PC-9 (cell line): ENCODE data around the gene HERC2. TPM values are rescaled to one million over a fixed set of nuclear protein-coding genes. Genes with fewer than 3 reads are reported as not detected.

Source experiments
- BruUV-seq: library from RNA; stranded (reverse); fragments of 400-500 nt; replicated peaks from 2 replicates; lab custom pipeline; 2021; lab: Mats Ljungman, UMichigan
- CTCF ChIA-PET: fragments of 300-600 bp; sonication (Branson Sonifier 250); formaldehyde crosslinking; loops from one replicate; lab custom pipeline; 2022; ENCODE audit warnings: antibody characterized with exemption; lab: Charles Lee
- POLR2A ChIA-PET: fragments of 300-600 bp; sonication (Branson Sonifier 250); formaldehyde crosslinking; loops from one replicate; lab custom pipeline; 2022; ENCODE audit warnings: antibody characterized with exemption; ENCODE audit not compliant: unreplicated experiment; lab: Charles Lee
- DNase-seq, 2 experiments: peaks; one replicate each; pipeline versions ENCODE4 v3.0.0 to v3.0.0-alpha.2; 2015 to 2022; ENCODE audit warnings: mixed read lengths in 1 of 2
- H2AFZ ChIP-seq: fragments of 200-600 bp; sonication (generic); 2 replicates; pipeline ENCODE4 v1.8.1; 2017; ENCODE audit warnings: antibody characterized with exemption
- H3F3A ChIP-seq: fragments of 200-600 bp; sonication (generic); 2 replicates; pipeline ENCODE4 v1.8.1; 2017; ENCODE audit warnings: antibody characterized with exemption, mild to moderate bottlenecking, low read depth; ENCODE audit not compliant: insufficient read depth
- H3K27ac ChIP-seq: fragments of 200-600 bp; sonication (generic); 2 replicates; pipeline ENCODE4 v1.6.1; 2016; ENCODE audit warnings: mixed run types
- H3K27me3 ChIP-seq: fragments of 200-600 bp; sonication (generic); 2 replicates; pipeline ENCODE4 v1.6.1; 2016; ENCODE audit warnings: low read depth, mixed run types; ENCODE audit not compliant: insufficient read depth
- H3K36me3 ChIP-seq: fragments of 200-600 bp; sonication (generic); 2 replicates; pipeline ENCODE4 v1.6.1; 2016; ENCODE audit warnings: low read depth, mixed run types
- H3K4me1 ChIP-seq: fragments of 200-600 bp; sonication (generic); replicated peaks from 2 replicates; pipeline ENCODE4 v1.6.1; 2016; ENCODE audit warnings: mixed run types; ENCODE audit not compliant: insufficient read depth
- H3K4me2 ChIP-seq: fragments of 200-600 bp; sonication (generic); 2 replicates; pipeline ENCODE4 v1.6.1; 2017; ENCODE audit warnings: mixed run types
- H3K4me3 ChIP-seq: fragments of 200-600 bp; sonication (generic); 2 replicates; pipeline ENCODE4 v1.6.1; 2016; ENCODE audit warnings: mixed run types
- H3K79me2 ChIP-seq: fragments of 200-600 bp; sonication (generic); 2 replicates; pipeline ENCODE4 v1.6.1; 2017; ENCODE audit warnings: low read depth, mixed run types
- H3K9me2 ChIP-seq: fragments of 200-600 bp; sonication (generic); 2 replicates; pipeline ENCODE4 v1.8.1; 2017; ENCODE audit warnings: mild to moderate bottlenecking; ENCODE audit not compliant: insufficient read depth
- H3K9me3 ChIP-seq: fragments of 200-600 bp; sonication (generic); 2 replicates; pipeline ENCODE4 v1.8.1; 2016; ENCODE audit warnings: low read depth; ENCODE audit not compliant: insufficient read depth
- H4K20me1 ChIP-seq: fragments of 200-600 bp; sonication (generic); 2 replicates; pipeline ENCODE4 v1.8.1; 2017; ENCODE audit not compliant: insufficient read depth
- CTCF ChIP-seq: fragments of 200-600 bp; sonication (generic); conservative IDR thresholded peaks from 2 replicates; pipeline ENCODE4 v1.6.1; 2017; ENCODE audit warnings: mixed run types, antibody characterized with exemption, mild to moderate bottlenecking, moderate library complexity
- EZH2 ChIP-seq: fragments of 200-600 bp; sonication (generic); IDR thresholded peaks from 2 replicates; pipeline ENCODE4 v1.8.0; 2017; ENCODE audit warnings: antibody characterized with exemption, low read depth
- intact Hi-C: fragments of 100-400 bp; cut with micrococcal nuclease; formaldehyde crosslinking; loops from one replicate; pipeline ENCODE4 v1.10.0; 2022; ENCODE audit not compliant: unreplicated experiment
- total RNA-seq: library from RNA; stranded (reverse); gene quantifications from 2 replicates; pipeline ENCODE4 v1.2.3, GENCODE V29; 2021

The HERC2 gene
- total RNA-seq, 1 experiment from 2014 or later, result 49.7 TPM

GRCh38 chr15:28114721-28115622 lies 207.0 kb downstream of the HERC2 start:
- H3K27ac ChIP-seq, result no peak overlapping the region
- no peaks in the 10 kb centered on the region for H3K9me3 ChIP-seq
- no peaks in the 10 kb centered on the region for H4K20me1 ChIP-seq
- H3K27me3 ChIP-seq, result no peaks in the 10 kb centered on the region
- no peaks in the 10 kb centered on the region for H3K79me2 ChIP-seq
- H3K9me2 ChIP-seq, result no peaks in the 10 kb centered on the region
- no TSS peak for BruUV-seq
- H3K4me2 ChIP-seq, result no peak overlapping the region
- H3K4me1 ChIP-seq, result no peaks in the 10 kb centered on the region
- no peak for DNase-seq
- H3K4me3 ChIP-seq, result no peak overlapping the region
- H3F3A ChIP-seq, result no peaks in the 10 kb centered on the region
- CTCF ChIA-PET, result no interaction called here
- intact Hi-C loops, result no loop called here
- no peak overlapping the region for H2AFZ ChIP-seq
- TF ChIP-seq CTCF (no peak), EZH2 (no peak)
- POLR2A ChIA-PET, result interaction anchor here (0.6 kb wide), 1 partner anchor 108 kb away, joined by 5 read pairs; no protein-coding TSS in a partner anchor
- H3K36me3 ChIP-seq, result no peaks in the 10 kb centered on the region

GRCh38 chr15:28114114-28114455 lies 207.9 kb downstream of the HERC2 start:
- H3K9me3 ChIP-seq, result no peaks in the 10 kb centered on the region
- no peaks in the 10 kb centered on the region for H3K36me3 ChIP-seq
- no peaks in the 10 kb centered on the region for H3K4me1 ChIP-seq
- no peak for DNase-seq
- no peak overlapping the region for H3K27ac ChIP-seq
- ChIA-PET CTCF (no interaction called here), POLR2A (no interaction called here)
- H3K4me3 ChIP-seq, result no peak overlapping the region
- no peaks in the 10 kb centered on the region for H3K79me2 ChIP-seq
- no peak overlapping the region for H3K4me2 ChIP-seq
- BruUV-seq, result no TSS peak
- intact Hi-C loops, result no loop called here
- no peak overlapping the region for H2AFZ ChIP-seq
- H3K27me3 ChIP-seq, result no peaks in the 10 kb centered on the region
- H4K20me1 ChIP-seq, result no peaks in the 10 kb centered on the region
- no peaks in the 10 kb centered on the region for H3K9me2 ChIP-seq
- H3F3A ChIP-seq, result no peaks in the 10 kb centered on the region
- TF ChIP-seq EZH2, result no peak
- TF ChIP-seq CTCF, result no peak

DNA sequence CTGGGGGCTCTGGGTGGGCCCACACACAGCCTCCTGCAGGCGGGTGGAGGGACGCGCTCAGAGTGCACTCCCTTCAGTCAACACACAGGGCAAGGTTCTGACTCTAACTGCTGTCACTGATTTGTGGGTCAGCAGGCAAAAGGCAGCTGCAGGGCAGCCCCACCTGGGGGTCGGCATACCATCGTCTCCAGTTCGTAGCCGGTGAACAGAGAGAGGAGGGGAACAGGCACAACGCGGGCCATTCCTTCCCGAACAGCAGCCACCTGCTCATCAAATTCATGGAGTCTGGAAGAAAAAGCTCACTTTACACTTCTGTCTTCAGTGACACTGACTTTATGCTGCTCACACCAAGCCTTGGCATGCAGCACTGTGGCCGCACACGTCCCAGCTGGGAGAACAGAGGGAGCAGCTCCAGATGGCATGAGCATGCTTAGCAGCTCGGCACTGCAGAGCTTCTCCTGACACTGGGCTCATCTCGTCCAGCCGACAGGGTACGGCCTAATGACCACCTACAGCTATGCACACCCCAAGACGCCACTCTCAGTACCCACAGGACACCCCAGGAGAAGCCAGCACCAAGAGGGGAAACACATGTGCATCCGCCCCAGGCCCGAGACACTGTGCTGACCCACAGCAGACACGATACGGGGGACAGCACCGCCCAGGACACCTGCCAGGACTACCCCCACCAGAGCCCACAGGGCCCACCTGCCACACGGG lies 208.4 kb downstream of the HERC2 start:
- no peak for DNase-seq
- TF ChIP-seq CTCF, result no peak
- Histone ChIP-seq H3K4me1 (no peaks in the 10 kb centered on the region), H4K20me1 (no peaks in the 10 kb centered on the region), H3K36me3 (no peaks in the 10 kb centered on the region), H3K9me2 (no peaks in the 10 kb centered on the region), H3F3A (no peaks in the 10 kb centered on the region), H3K4me2 (no peak overlapping the region), H3K9me3 (no peaks in the 10 kb centered on the region), H3K27me3 (no peaks in the 10 kb centered on the region), H3K4me3 (no peak overlapping the region), H3K79me2 (no peaks in the 10 kb centered on the region), H3K27ac (no peak overlapping the region), H2AFZ (no peak overlapping the region)
- POLR2A ChIA-PET, result interaction anchor here (0.6 kb wide), 1 partner anchor 21 kb away, joined by 9 read pairs; no protein-coding TSS in a partner anchor
- CTCF ChIA-PET, result no interaction called here
- intact Hi-C loops, result no loop called here
- no TSS peak for BruUV-seq
